Esophagus squamous epithelium (tissue), 4 donors: ENCODE data around the gene FNDC3B.

Experiments
- CTCF ChIP-seq, 6 experiments: fragments of 450-650 bp in 4 of 6; fragments of 200-600 bp in 2 of 6; sonication (generic) in 2 of 6; IDR thresholded peaks; one replicate each; pipeline ENCODE4 v1.5.1; 2016 to 2019; ENCODE audit warnings: antibody characterized with exemption in 6 of 6, mild to moderate bottlenecking in 4 of 6, moderate library complexity in 4 of 6
- POLR2A ChIP-seq, 4 donors: fragments of 450-650 bp; IDR thresholded peaks; one replicate each; pipeline ENCODE4 v1.6.1; 2017; ENCODE audit warnings: antibody characterized with exemption in 4 of 4, mild to moderate bottlenecking in 4 of 4, moderate library complexity in 3 of 4

GRCh38 chr3:172073262-172073915 lies 34.0 kb downstream of the FNDC3B start:
- TF ChIP-seq CTCF (IDR thresholded peaks at IDR 0.05) (no peak), POLR2A (IDR thresholded peaks at IDR 0.05) (no peak)
